Measurements from ENCODE around the gene LRRC47. TPM values are rescaled to one million over a fixed set of nuclear protein-coding genes. Genes with fewer than 3 reads are reported as not detected.

LRRC47 gene
- total and polyA plus RNA-seq, 8 donors = 12.0 to 212 (median 27.1) TPM

DNA sequence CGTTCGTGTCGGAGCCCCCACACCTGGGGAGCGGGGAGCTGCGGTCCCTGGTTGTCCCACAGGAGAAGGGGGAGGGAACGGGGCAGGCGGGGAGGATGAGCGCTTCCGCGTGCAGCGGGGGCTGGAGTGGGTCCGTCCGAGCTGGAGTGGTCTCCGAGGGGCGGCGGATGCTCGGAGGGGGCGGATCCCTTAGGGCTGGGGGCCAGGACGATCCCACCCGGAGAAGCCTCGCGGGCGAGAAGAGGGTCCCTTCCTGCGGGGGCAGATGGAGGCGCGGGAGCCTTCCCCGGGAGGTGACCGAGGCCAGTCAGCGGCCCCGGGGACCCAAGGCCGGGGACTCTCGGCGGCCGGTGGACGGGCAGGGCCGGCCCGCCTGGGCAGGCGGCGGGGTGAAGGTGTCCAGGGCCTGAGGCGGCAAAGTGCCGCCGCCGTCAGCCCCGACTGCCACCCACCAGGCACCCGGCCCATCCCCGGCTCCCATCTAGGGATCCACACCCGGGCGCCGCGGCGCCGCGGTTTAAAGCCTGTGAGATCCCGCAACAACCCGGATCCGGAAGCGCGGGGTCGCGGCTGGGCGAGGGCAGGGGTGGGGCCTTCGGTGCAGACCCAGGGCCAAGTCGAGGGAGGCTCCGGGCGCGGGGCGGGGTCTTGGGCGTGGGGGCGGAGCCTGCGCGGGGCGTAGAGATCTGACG, 49.3 kb downstream of the LRRC47 start:
- TF ChIP-seq POLR2AphosphoS5 (IDR thresholded peaks at IDR 0.05) = peak in 1 of 3 donors; percentile 52
- TF ChIP-seq POLR2A (IDR thresholded peaks at IDR 0.05) = no peak
- Histone ChIP-seq H3K27me3 (peaks cover 0 to under 1% (median 0%) of the 10 kb centered on the region in 3 donors), H3K9me3 (no peaks in the 10 kb centered on the region), H3K4me1 (peaks cover 19 to 44% (median 32%) of the 10 kb centered on the region in 4 donors), H3K4me3 (peak overlapping the region; percentile 72 to 85 (median 80)), H3K27ac (peak overlapping the region; percentile 55 to 83 (median 74)), H3K36me3 (peaks cover 11 to 33% (median 14%) of the 10 kb centered on the region in 4 donors)
- intact Hi-C loops (cut with DNase I; ENCODE audit: low total_unique reads) = no loop called here
- 1% methylated on average over 16 to 73 of the region's 73 CpGs for WGBS, 5 donors
- peak; percentile 93 to 96 for DNase-seq

DNA sequence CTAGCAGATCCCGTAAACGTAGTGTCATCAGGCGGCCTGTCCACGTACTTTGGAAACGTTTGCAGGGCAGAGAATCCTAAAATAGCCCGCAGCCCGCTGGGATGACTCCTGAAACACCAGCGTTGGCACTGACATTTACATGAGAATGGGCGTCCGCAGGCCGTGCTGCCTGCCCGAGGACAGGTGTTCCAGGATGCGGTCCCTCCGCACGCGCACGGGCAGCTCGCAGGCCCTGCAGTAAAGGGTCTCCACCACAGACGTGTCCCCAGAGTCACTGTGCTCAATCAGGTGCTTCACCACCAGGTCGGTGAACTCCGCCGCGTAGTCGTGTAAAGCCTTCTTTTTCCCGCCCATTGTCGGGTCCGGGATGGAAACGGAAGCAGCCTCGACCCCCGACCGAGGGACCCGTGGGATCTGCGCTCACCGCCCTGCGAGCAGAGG, 49.9 kb downstream of the LRRC47 start:
- Histone ChIP-seq H3K4me3 (peak overlapping the region; percentile 72 to 85 (median 80)), H3K9me3 (no peaks in the 10 kb centered on the region), H3K27ac (peak overlapping the region; percentile 55 to 83 (median 74)), H3K27me3 (no peaks in the 10 kb centered on the region), H3K4me1 (peaks cover 19 to 44% (median 32%) of the 10 kb centered on the region in 4 donors), H3K36me3 (peaks cover 15 to 39% (median 20%) of the 10 kb centered on the region in 4 donors)
- 15 to 27% (median 20%) methylated on average over 21 to 35 of the region's 35 CpGs for WGBS, 5 donors
- DNase-seq = no peak
- TF ChIP-seq EP300 (IDR thresholded peaks at IDR 0.05) (no peak), POLR2AphosphoS5 (IDR thresholded peaks at IDR 0.05) (no peak), POLR2A (IDR thresholded peaks at IDR 0.05) (no peak)
- TF ChIP-seq, protein P1, sequence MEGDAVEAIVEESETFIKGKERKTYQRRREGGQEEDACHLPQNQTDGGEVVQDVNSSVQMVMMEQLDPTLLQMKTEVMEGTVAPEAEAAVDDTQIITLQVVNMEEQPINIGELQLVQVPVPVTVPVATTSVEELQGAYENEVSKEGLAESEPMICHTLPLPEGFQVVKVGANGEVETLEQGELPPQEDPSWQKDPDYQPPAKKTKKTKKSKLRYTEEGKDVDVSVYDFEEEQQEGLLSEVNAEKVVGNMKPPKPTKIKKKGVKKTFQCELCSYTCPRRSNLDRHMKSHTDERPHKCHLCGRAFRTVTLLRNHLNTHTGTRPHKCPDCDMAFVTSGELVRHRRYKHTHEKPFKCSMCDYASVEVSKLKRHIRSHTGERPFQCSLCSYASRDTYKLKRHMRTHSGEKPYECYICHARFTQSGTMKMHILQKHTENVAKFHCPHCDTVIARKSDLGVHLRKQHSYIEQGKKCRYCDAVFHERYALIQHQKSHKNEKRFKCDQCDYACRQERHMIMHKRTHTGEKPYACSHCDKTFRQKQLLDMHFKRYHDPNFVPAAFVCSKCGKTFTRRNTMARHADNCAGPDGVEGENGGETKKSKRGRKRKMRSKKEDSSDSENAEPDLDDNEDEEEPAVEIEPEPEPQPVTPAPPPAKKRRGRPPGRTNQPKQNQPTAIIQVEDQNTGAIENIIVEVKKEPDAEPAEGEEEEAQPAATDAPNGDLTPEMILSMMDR (IDR thresholded peaks at IDR 0.05) = no peak
- intact Hi-C loops (cut with DNase I; ENCODE audit: low total_unique reads) = no loop called here

DNA sequence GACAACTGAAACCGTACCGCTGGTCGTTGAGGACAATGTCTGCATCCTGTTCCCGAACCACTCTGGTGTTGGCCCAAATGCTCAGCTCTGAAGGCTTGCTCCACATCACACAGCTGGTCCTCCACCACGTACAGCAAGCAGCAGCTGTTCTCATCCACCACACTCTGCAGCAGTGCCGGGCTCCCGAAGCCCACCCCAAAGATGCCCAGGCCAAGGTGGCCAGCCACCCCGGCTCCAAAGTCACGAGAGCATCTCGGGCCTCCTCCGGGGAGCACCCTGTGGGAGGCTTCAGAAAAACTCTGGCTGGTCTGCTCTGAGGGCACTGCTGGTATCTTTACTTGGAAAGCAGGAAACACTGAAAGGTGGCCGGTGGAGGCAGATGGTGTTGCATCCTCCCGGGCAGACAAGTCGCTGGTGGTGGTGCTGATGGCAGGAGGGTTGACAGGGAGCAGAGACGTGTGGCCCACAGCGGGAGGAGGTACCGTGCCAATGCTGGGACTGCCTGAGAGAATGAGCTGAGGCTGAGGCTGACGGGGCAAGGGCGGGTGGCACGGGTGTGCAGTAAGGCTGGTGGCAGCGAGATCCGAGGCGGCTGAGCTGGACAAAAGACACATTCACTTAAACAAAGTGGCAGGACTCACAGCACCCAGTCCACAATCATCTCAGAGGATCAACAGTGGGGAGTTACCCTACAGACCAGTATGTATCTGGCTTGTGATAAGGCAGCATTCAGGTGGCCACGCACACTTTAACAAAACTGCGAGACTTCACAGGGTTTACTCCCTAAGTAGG, 50.5 kb downstream of the LRRC47 start:
- Histone ChIP-seq H3K9me3 (no peaks in the 10 kb centered on the region), H3K4me3 (peak overlapping the region; percentile 72 to 85 (median 80)), H3K36me3 (peaks cover 15 to 45% (median 25%) of the 10 kb centered on the region in 4 donors), H3K4me1 (peaks cover 19 to 44% (median 32%) of the 10 kb centered on the region in 4 donors), H3K27me3 (no peaks in the 10 kb centered on the region), H3K27ac (peak overlapping the region in 1 of 5 donors; percentile 83)
- 74 to 81% (median 77%) methylated on average over 25 of the region's 25 CpGs for WGBS, 5 donors
- TF ChIP-seq POLR2A (IDR thresholded peaks at IDR 0.05) = no peak
- TF ChIP-seq, protein P1 (IDR thresholded peaks at IDR 0.05) = no peak
- TF ChIP-seq POLR2AphosphoS5 (IDR thresholded peaks at IDR 0.05) = no peak
- TF ChIP-seq EP300 (IDR thresholded peaks at IDR 0.05) = no peak
- intact Hi-C loops (cut with DNase I; ENCODE audit: low total_unique reads) = no loop called here
- DNase-seq = no peak

DNA sequence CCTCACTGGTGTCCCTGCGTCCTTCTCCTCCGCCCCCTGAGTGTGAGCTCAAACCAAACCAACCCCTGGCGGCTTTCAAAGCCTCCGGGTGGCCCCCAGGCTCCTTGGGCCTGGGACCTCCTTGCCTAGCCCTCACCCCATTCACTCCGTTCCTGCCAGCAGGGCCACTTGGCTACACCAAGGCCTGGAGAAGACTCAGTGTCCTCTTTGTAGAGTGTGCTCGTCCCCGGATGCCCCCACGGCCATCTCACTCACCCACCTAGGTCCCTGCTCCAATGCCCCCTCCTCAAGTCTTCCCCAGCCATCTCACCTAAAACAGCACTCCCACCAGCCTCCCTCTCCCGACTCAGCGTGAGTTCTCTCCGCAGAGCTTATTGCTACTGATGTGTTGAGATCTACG, 51.2 kb downstream of the LRRC47 start:
- DNase-seq = no peak

More for the DNA sequence above, 51.2 kb downstream of the LRRC47 start:
- Histone ChIP-seq H3K36me3 (peaks cover 19 to 52% (median 31%) of the 10 kb centered on the region in 4 donors), H3K27me3 (no peaks in the 10 kb centered on the region), H3K4me1 (peaks cover 19 to 44% (median 32%) of the 10 kb centered on the region in 4 donors), H3K9me3 (no peaks in the 10 kb centered on the region), H3K4me3 (no peak overlapping the region), H3K27ac (no peak overlapping the region)
- no peak for TF ChIP-seq POLR2A (IDR thresholded peaks at IDR 0.05)
- no peak for TF ChIP-seq POLR2AphosphoS5 (IDR thresholded peaks at IDR 0.05)
- no peak for TF ChIP-seq EP300 (IDR thresholded peaks at IDR 0.05)
- TF ChIP-seq, protein P1 (IDR thresholded peaks at IDR 0.05) = no peak
- 92 to 99% (median 94%) methylated on average over 12 of the region's 12 CpGs for WGBS, 5 donors
- intact Hi-C loops (cut with DNase I; ENCODE audit: low total_unique reads) = no loop called here

Data from stomach (tissue), 9 donors.